WTC11 (cell line): ENCODE results near the gene COL20A1. TPM values are rescaled to one million over a fixed set of nuclear protein-coding genes. Genes with fewer than 3 reads are reported as not detected.

Source experiments
- ATAC-seq: fragments of 200-7000 bp; cut with Tn5 transposase; 2 replicates; pipeline ENCODE4 v1.10.0; 2021; ENCODE audit warnings: mild to moderate bottlenecking, moderate library complexity
- CTCF ChIA-PET: fragments of 300-600 bp; sonication (Branson Sonifier 250); formaldehyde crosslinking; loops from one replicate; lab custom pipeline; 2021; ENCODE audit warnings: antibody characterized with exemption; lab: Charles Lee
- POLR2A ChIA-PET: fragments of 350-600 bp; sonication (Branson Sonifier 250); formaldehyde crosslinking; loops from one replicate; lab custom pipeline; 2021; ENCODE audit warnings: antibody characterized with exemption; lab: Charles Lee
- DNase-seq: peaks from one replicate; pipeline ENCODE4 v3.0.0; 2021; ENCODE audit warnings: low spot score
- H3K27ac Mint-ChIP-seq: 2 replicates; pipeline ENCODE4 v1.8.0; 2021; ENCODE audit warnings: mixed read lengths
- H3K27me3 Mint-ChIP-seq: 2 replicates; pipeline ENCODE4 v1.8.0; 2021; ENCODE audit warnings: low read depth, mild to moderate bottlenecking, moderate library complexity, mixed read lengths
- H3K36me3 Mint-ChIP-seq: 2 replicates; pipeline ENCODE4 v1.8.0; 2021; ENCODE audit warnings: mixed read lengths
- H3K4me1 Mint-ChIP-seq: 2 replicates; pipeline ENCODE4 v1.8.0; 2022; ENCODE audit warnings: mixed read lengths
- H3K4me3 Mint-ChIP-seq: 2 replicates; pipeline ENCODE4 v1.8.0; 2021; ENCODE audit warnings: mild to moderate bottlenecking, moderate library complexity, mixed read lengths
- H3K9me3 Mint-ChIP-seq: 2 replicates; pipeline ENCODE4 v1.8.0; 2021; ENCODE audit warnings: mixed read lengths
- ETV6 ChIP-seq: sonication (generic); formaldehyde crosslinking; IDR thresholded peaks from 2 replicates; pipeline ENCODE4 v1.8.1; 2022; ENCODE audit warnings: mild to moderate bottlenecking, missing genetic modification reagents
- GABPB1 ChIP-seq: sonication (generic); formaldehyde crosslinking; IDR thresholded peaks from 2 replicates; pipeline ENCODE4 v1.8.1; 2023; ENCODE audit warnings: mild to moderate bottlenecking, missing genetic modification reagents
- IRF2 ChIP-seq: sonication (generic); formaldehyde crosslinking; IDR thresholded peaks from 2 replicates; pipeline ENCODE4 v1.8.0; 2022; ENCODE audit warnings: low read depth, missing genetic modification reagents, borderline replicate concordance
- NFATC4 ChIP-seq: fragments of 250-450 bp; sonication (Bioruptor Pico); IDR thresholded peaks from 2 replicates; pipeline ENCODE4 v1.9.0; 2021; ENCODE audit warnings: mild to moderate bottlenecking
- PRRX2 ChIP-seq: fragments of 250-450 bp; sonication (Bioruptor Pico); IDR thresholded peaks from 2 replicates; pipeline ENCODE4 v1.8.0; 2021; ENCODE audit warnings: mild to moderate bottlenecking
- RELA ChIP-seq: sonication (generic); formaldehyde crosslinking; IDR thresholded peaks from 2 replicates; pipeline ENCODE4 v1.8.1; 2022; ENCODE audit warnings: missing genetic modification reagents, mild to moderate bottlenecking, borderline replicate concordance
- SMAD3 ChIP-seq: sonication (generic); formaldehyde crosslinking; IDR thresholded peaks from 2 replicates; pipeline ENCODE4 v1.8.0; 2022; ENCODE audit warnings: missing genetic modification reagents, mild to moderate bottlenecking, borderline replicate concordance
- SMAD4 ChIP-seq: sonication (generic); formaldehyde crosslinking; IDR thresholded peaks from 2 replicates; pipeline ENCODE4 v1.8.0; 2022; ENCODE audit warnings: mild to moderate bottlenecking, missing genetic modification reagents
- ZNF121 ChIP-seq: sonication (generic); formaldehyde crosslinking; IDR thresholded peaks from 2 replicates; pipeline ENCODE4 v1.8.0; 2023; ENCODE audit warnings: missing genetic modification reagents
- ZNF317 ChIP-seq: sonication (generic); formaldehyde crosslinking; IDR thresholded peaks from 2 replicates; pipeline ENCODE4 v1.8.1; 2023; ENCODE audit warnings: low read depth, mild to moderate bottlenecking, moderate library complexity, missing genetic modification reagents, borderline replicate concordance
- ZNF671 ChIP-seq: fragments of 250-450 bp; sonication (Bioruptor Pico); IDR thresholded peaks from 2 replicates; pipeline ENCODE4 v1.8.0; 2021; ENCODE audit warnings: mild to moderate bottlenecking
- total RNA-seq: library from RNA; stranded (reverse); gene quantifications from 3 replicates; pipeline ENCODE4 v1.2.3, GENCODE V29; 2021
- TF ChIP-seq, protein P1 (sequence below): sonication (generic); formaldehyde crosslinking; IDR thresholded peaks from 2 replicates; pipeline ENCODE4 v1.8.1; 2023; ENCODE audit warnings: mild to moderate bottlenecking, missing genetic modification reagents
- TF ChIP-seq, protein P2 (sequence below): fragments of 250-450 bp; sonication (Bioruptor Pico); IDR thresholded peaks from 2 replicates; pipeline ENCODE4 v1.9.0; 2021; ENCODE audit warnings: mild to moderate bottlenecking, borderline replicate concordance
- TF ChIP-seq, protein P3 (sequence below): sonication (generic); formaldehyde crosslinking; IDR thresholded peaks from 2 replicates; pipeline ENCODE4 v1.8.1; 2023; ENCODE audit warnings: mild to moderate bottlenecking, missing genetic modification reagents, borderline replicate concordance
- TF ChIP-seq, protein P4 (sequence below): sonication (generic); formaldehyde crosslinking; IDR thresholded peaks from 2 replicates; pipeline ENCODE4 v1.8.0; 2022; ENCODE audit warnings: mild to moderate bottlenecking, missing genetic modification reagents
- TF ChIP-seq, protein P5 (sequence below): sonication (generic); formaldehyde crosslinking; IDR thresholded peaks from 2 replicates; pipeline ENCODE4 v1.8.0; 2022; ENCODE audit warnings: mild to moderate bottlenecking, missing genetic modification reagents

The COL20A1 gene
- total RNA-seq, 1 experiment from 2014 or later, result 1.3 TPM

DNA sequence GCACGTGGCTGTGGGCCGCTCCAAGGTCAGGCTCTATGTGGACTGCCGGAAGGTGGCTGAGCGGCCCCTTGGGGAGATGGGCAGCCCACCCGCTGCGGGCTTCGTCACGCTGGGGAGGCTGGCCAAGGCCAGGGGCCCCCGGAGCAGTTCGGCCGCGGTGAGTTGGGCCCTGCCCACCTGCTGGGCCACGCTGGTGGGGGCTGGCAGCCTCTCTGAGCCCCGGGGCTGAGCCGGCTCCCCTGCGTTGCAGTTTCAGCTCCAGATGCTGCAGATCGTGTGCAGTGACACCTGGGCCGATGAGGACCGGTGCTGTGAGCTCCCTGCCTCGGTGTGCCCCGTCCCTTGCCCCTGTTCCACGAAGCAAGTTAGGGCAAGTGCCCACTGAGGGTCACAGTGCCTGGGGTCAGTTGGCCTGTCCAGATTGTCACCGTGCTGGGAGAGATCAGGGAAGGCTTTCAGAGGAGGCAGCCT is 27.1 kb downstream of the COL20A1 start:
- H3K4me1 Mint-ChIP-seq, result peaks cover 2% of the 10 kb centered on the region; the same call in 1 of the 2 replicates

More for the DNA sequence above, 27.1 kb downstream of the COL20A1 start:
- Mint-ChIP-seq H3K9me3 (no peaks in the 10 kb centered on the region), H3K27me3 (no peaks in the 10 kb centered on the region), H3K4me3 (no peak overlapping the region), H3K27ac (no peak overlapping the region; the same call in 1 of the 2 replicates), H3K36me3 (no peaks in the 10 kb centered on the region)
- CTCF ChIA-PET, result interaction anchor here (1.2 to 1.3 kb wide), 3 partner anchors 10 to 62 kb away, joined by 3 to 6 read pairs (median 3); no protein-coding TSS in a partner anchor
- TF ChIP-seq, protein P1, sequence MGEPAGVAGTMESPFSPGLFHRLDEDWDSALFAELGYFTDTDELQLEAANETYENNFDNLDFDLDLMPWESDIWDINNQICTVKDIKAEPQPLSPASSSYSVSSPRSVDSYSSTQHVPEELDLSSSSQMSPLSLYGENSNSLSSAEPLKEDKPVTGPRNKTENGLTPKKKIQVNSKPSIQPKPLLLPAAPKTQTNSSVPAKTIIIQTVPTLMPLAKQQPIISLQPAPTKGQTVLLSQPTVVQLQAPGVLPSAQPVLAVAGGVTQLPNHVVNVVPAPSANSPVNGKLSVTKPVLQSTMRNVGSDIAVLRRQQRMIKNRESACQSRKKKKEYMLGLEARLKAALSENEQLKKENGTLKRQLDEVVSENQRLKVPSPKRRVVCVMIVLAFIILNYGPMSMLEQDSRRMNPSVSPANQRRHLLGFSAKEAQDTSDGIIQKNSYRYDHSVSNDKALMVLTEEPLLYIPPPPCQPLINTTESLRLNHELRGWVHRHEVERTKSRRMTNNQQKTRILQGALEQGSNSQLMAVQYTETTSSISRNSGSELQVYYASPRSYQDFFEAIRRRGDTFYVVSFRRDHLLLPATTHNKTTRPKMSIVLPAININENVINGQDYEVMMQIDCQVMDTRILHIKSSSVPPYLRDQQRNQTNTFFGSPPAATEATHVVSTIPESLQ (CRISPR knock-in tag), result no peak
- TF ChIP-seq PRRX2 (CRISPR knock-in tag), result no peak
- TF ChIP-seq, protein P2, sequence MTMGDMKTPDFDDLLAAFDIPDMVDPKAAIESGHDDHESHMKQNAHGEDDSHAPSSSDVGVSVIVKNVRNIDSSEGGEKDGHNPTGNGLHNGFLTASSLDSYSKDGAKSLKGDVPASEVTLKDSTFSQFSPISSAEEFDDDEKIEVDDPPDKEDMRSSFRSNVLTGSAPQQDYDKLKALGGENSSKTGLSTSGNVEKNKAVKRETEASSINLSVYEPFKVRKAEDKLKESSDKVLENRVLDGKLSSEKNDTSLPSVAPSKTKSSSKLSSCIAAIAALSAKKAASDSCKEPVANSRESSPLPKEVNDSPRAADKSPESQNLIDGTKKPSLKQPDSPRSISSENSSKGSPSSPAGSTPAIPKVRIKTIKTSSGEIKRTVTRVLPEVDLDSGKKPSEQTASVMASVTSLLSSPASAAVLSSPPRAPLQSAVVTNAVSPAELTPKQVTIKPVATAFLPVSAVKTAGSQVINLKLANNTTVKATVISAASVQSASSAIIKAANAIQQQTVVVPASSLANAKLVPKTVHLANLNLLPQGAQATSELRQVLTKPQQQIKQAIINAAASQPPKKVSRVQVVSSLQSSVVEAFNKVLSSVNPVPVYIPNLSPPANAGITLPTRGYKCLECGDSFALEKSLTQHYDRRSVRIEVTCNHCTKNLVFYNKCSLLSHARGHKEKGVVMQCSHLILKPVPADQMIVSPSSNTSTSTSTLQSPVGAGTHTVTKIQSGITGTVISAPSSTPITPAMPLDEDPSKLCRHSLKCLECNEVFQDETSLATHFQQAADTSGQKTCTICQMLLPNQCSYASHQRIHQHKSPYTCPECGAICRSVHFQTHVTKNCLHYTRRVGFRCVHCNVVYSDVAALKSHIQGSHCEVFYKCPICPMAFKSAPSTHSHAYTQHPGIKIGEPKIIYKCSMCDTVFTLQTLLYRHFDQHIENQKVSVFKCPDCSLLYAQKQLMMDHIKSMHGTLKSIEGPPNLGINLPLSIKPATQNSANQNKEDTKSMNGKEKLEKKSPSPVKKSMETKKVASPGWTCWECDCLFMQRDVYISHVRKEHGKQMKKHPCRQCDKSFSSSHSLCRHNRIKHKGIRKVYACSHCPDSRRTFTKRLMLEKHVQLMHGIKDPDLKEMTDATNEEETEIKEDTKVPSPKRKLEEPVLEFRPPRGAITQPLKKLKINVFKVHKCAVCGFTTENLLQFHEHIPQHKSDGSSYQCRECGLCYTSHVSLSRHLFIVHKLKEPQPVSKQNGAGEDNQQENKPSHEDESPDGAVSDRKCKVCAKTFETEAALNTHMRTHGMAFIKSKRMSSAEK (CRISPR knock-in tag), result no peak
- no peak for TF ChIP-seq IRF2
- TF ChIP-seq, protein P3, sequence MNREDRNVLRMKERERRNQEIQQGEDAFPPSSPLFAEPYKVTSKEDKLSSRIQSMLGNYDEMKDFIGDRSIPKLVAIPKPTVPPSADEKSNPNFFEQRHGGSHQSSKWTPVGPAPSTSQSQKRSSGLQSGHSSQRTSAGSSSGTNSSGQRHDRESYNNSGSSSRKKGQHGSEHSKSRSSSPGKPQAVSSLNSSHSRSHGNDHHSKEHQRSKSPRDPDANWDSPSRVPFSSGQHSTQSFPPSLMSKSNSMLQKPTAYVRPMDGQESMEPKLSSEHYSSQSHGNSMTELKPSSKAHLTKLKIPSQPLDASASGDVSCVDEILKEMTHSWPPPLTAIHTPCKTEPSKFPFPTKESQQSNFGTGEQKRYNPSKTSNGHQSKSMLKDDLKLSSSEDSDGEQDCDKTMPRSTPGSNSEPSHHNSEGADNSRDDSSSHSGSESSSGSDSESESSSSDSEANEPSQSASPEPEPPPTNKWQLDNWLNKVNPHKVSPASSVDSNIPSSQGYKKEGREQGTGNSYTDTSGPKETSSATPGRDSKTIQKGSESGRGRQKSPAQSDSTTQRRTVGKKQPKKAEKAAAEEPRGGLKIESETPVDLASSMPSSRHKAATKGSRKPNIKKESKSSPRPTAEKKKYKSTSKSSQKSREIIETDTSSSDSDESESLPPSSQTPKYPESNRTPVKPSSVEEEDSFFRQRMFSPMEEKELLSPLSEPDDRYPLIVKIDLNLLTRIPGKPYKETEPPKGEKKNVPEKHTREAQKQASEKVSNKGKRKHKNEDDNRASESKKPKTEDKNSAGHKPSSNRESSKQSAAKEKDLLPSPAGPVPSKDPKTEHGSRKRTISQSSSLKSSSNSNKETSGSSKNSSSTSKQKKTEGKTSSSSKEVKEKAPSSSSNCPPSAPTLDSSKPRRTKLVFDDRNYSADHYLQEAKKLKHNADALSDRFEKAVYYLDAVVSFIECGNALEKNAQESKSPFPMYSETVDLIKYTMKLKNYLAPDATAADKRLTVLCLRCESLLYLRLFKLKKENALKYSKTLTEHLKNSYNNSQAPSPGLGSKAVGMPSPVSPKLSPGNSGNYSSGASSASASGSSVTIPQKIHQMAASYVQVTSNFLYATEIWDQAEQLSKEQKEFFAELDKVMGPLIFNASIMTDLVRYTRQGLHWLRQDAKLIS (CRISPR knock-in tag), result no peak
- no peak for TF ChIP-seq GABPB1 (CRISPR knock-in tag)
- TF ChIP-seq SMAD3 (CRISPR knock-in tag), result no peak
- no peak for TF ChIP-seq ZNF121 (CRISPR knock-in tag)
- TF ChIP-seq, protein P4, sequence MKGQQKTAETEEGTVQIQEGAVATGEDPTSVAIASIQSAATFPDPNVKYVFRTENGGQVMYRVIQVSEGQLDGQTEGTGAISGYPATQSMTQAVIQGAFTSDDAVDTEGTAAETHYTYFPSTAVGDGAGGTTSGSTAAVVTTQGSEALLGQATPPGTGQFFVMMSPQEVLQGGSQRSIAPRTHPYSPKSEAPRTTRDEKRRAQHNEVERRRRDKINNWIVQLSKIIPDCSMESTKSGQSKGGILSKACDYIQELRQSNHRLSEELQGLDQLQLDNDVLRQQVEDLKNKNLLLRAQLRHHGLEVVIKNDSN (CRISPR knock-in tag), result no peak
- no peak for TF ChIP-seq NFATC4 (CRISPR knock-in tag)
- no peak for TF ChIP-seq ZNF317 (CRISPR knock-in tag)
- TF ChIP-seq, protein P5, sequence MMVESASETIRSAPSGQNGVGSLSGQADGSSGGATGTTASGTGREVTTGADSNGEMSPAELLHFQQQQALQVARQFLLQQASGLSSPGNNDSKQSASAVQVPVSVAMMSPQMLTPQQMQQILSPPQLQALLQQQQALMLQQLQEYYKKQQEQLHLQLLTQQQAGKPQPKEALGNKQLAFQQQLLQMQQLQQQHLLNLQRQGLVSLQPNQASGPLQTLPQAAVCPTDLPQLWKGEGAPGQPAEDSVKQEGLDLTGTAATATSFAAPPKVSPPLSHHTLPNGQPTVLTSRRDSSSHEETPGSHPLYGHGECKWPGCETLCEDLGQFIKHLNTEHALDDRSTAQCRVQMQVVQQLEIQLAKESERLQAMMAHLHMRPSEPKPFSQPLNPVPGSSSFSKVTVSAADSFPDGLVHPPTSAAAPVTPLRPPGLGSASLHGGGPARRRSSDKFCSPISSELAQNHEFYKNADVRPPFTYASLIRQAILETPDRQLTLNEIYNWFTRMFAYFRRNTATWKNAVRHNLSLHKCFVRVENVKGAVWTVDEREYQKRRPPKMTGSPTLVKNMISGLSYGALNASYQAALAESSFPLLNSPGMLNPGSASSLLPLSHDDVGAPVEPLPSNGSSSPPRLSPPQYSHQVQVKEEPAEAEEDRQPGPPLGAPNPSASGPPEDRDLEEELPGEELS (CRISPR knock-in tag), result no peak
- no peak for TF ChIP-seq ZNF671 (CRISPR knock-in tag)
- no peak for TF ChIP-seq ETV6 (CRISPR knock-in tag)
- TF ChIP-seq RELA (CRISPR knock-in tag), result no peak
- TF ChIP-seq SMAD4 (CRISPR knock-in tag), result no peak
- no peak for ATAC-seq
- DNase-seq, result no peak
- POLR2A ChIA-PET, result no interaction called here
